Testis (tissue), 3 donors: ENCODE measurements around the gene SEL1L3. TPM values are rescaled to one million over a fixed set of nuclear protein-coding genes. Genes with fewer than 3 reads are reported as not detected.

Experiments used
- DNase-seq: peaks from one replicate; pipeline ENCODE4 v3.0.0-alpha.2; 2019
- H3K27ac ChIP-seq, 2 donors: fragments of 200-600 bp; sonication (generic); one replicate each; pipeline ENCODE4 v1.5.1; 2019
- H3K27me3 ChIP-seq: fragments of 200-600 bp; sonication (generic); one replicate; pipeline ENCODE4 v1.5.1; 2019
- H3K36me3 ChIP-seq: fragments of 200-600 bp; sonication (generic); one replicate; pipeline ENCODE4 v1.5.1; 2017; ENCODE audit warnings: low read depth; ENCODE audit errors: missing control alignments
- H3K4me1 ChIP-seq: fragments of 200-600 bp; sonication (generic); one replicate; pipeline ENCODE4 v1.5.1; 2019
- H3K4me3 ChIP-seq, 2 donors: fragments of 200-600 bp; sonication (generic); one replicate each; pipeline ENCODE4 v1.5.1; 2017 to 2019
- H3K9me3 ChIP-seq: fragments of 200-600 bp; sonication (generic); one replicate; pipeline ENCODE4 v1.5.1; 2017
- POLR2A ChIP-seq: fragments of 450-650 bp; IDR thresholded peaks from one replicate; pipeline ENCODE4 v1.6.1; 2017; ENCODE audit warnings: antibody characterized with exemption, mild to moderate bottlenecking, moderate library complexity
- WGBS, 2 donors: methylation state at CpG; one replicate each; pipeline ENCODE4 v1.1.5; 2018; 5-methylcytosine and 5-hydroxymethylcytosine counted together
- intact Hi-C: fragments of 100-400 bp; cut with DNase I; formaldehyde crosslinking; loops from one replicate; pipeline ENCODE4 v1.15.1; 2023; ENCODE audit warnings: low total_unique reads
- polyA plus RNA-seq: library from polyadenylated mRNA; stranded (reverse); fragments of 350-450 nt; fragmentation: Illumina TruSeq; extraction: RNeasy Lipid Tissue Mini Kit (QIAGEN cat#74804); gene quantifications from one replicate; pipeline ENCODE4 v1.2.3, GENCODE V29; 2014; ENCODE audit warnings: low read depth, low replicate concordance; ENCODE audit not compliant: insufficient read depth
- total RNA-seq, 2 donors: library from RNA; depleted of rRNA; stranded (reverse); fragments of >200 nt; gene quantifications; one replicate each; pipeline ENCODE4 v1.2.3, GENCODE V29; 2016
- TF ChIP-seq, protein P1 (sequence below), 3 experiments: fragments of 450-650 bp in 2 of 3; fragments of 200-600 bp in 1 of 3; sonication (generic) in 1 of 3; IDR thresholded peaks; one replicate each; pipeline ENCODE4 v1.5.1; 2016 to 2019; ENCODE audit warnings: antibody characterized with exemption in 3 of 3, mild to moderate bottlenecking in 2 of 3, moderate library complexity in 1 of 3

The SEL1L3 gene
- total and polyA plus RNA-seq, 3 donors from 2014 or later = 5.0 to 15.6 (median 6.9) TPM

DNA sequence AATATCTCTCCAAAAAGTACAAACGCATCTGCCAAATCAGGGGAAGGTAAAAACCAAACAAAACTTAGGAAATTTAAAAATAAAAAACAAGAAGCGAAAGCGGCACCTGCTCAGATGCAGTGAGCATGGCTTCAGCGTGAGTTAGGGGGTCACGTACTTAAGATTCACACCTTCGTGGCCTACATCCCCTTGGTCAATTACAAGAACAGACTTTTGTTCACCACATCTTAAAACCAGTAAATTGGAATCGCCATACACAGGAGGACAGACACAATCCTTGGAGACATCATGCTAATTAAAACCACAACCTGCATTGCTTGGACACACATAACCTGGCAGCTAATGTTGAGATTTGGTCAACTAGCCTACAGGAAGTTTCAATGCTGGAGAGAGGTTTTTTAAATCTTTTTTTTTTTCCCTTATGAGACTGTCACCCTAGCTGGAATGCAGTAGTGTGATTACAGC lies 12.5 kb upstream of the SEL1L3 start:
- Histone ChIP-seq H3K36me3 (no peaks in the 10 kb centered on the region), H3K4me3 (no peak overlapping the region), H3K27ac (no peak overlapping the region), H3K27me3 (no peaks in the 10 kb centered on the region), H3K9me3 (no peaks in the 10 kb centered on the region), H3K4me1 (no peaks in the 10 kb centered on the region)
- TF ChIP-seq POLR2A = no peak
- TF ChIP-seq, protein P1, sequence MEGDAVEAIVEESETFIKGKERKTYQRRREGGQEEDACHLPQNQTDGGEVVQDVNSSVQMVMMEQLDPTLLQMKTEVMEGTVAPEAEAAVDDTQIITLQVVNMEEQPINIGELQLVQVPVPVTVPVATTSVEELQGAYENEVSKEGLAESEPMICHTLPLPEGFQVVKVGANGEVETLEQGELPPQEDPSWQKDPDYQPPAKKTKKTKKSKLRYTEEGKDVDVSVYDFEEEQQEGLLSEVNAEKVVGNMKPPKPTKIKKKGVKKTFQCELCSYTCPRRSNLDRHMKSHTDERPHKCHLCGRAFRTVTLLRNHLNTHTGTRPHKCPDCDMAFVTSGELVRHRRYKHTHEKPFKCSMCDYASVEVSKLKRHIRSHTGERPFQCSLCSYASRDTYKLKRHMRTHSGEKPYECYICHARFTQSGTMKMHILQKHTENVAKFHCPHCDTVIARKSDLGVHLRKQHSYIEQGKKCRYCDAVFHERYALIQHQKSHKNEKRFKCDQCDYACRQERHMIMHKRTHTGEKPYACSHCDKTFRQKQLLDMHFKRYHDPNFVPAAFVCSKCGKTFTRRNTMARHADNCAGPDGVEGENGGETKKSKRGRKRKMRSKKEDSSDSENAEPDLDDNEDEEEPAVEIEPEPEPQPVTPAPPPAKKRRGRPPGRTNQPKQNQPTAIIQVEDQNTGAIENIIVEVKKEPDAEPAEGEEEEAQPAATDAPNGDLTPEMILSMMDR (IDR thresholded peaks at IDR 0.05) = no peak
- 89 to 94% methylated on average over 7 of the region's 7 CpGs for WGBS, 2 donors
- no peak for DNase-seq
- intact Hi-C loops = no loop called here

DNA sequence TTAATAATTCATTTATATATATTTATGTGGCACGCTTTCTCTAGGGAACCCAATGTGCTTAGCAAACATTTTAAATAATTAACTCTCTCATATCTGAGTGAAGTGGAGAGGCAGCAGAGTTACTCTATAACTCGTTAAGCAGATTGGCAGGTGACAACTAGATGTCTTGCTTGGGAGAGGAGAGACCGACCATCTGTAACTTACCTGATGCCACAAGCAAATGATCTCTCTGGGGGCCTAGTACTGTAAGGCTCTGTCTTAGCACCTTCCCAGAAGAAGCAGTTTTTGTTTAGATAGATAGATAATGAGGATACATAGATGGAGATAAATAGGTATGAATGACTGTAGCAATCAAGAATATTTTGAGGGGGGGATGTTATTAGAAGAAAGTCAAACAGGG lies 11.9 kb upstream of the SEL1L3 start:
- DNase-seq = no peak
- WGBS, 2 donors = 86 to 97% methylated on average over 3 of the region's 3 CpGs
- no peak overlapping the region for H3K4me3 ChIP-seq
- TF ChIP-seq, protein P1 (IDR thresholded peaks at IDR 0.05) = no peak
- TF ChIP-seq POLR2A = no peak
- no peaks in the 10 kb centered on the region for H3K36me3 ChIP-seq
- no peaks in the 10 kb centered on the region for H3K9me3 ChIP-seq
- no peaks in the 10 kb centered on the region for H3K4me1 ChIP-seq
- H3K27ac ChIP-seq = no peak overlapping the region
- no peaks in the 10 kb centered on the region for H3K27me3 ChIP-seq
- intact Hi-C loops = no loop called here

DNA sequence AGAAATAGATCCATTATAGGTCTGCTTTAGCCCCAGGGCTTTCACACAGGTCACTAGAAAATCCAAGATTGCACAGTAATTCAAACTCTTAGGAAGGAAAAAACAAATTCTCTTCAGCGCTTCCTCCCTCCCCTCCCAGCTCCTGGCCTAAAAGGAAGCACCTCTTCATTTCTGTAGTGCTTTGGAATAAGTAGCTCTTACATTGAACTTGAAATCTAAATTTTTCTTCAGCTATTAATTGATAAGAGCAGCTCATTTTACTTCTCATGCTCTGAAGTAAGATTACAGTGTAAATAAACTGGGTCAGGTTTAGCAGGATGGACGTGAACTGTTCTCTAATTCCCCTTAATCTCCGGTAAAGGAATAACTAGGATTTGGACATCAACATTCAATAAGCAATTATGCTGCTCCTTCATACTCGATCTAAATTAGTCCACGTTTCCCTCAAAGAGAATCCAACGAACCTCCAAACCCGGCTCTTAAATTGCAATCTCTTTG lies 10.9 kb upstream of the SEL1L3 start:
- no peak overlapping the region for H3K4me3 ChIP-seq
- no peaks in the 10 kb centered on the region for H3K9me3 ChIP-seq
- 88 to 89% methylated on average over 7 of the region's 7 CpGs for WGBS, 2 donors
- intact Hi-C loops = no loop called here
- no peaks in the 10 kb centered on the region for H3K36me3 ChIP-seq
- H3K27ac ChIP-seq = no peak overlapping the region
- no peak for DNase-seq
- no peaks in the 10 kb centered on the region for H3K4me1 ChIP-seq
- H3K27me3 ChIP-seq = no peaks in the 10 kb centered on the region
- TF ChIP-seq, protein P1 (IDR thresholded peaks at IDR 0.05) = no peak
- no peak for TF ChIP-seq POLR2A

DNA sequence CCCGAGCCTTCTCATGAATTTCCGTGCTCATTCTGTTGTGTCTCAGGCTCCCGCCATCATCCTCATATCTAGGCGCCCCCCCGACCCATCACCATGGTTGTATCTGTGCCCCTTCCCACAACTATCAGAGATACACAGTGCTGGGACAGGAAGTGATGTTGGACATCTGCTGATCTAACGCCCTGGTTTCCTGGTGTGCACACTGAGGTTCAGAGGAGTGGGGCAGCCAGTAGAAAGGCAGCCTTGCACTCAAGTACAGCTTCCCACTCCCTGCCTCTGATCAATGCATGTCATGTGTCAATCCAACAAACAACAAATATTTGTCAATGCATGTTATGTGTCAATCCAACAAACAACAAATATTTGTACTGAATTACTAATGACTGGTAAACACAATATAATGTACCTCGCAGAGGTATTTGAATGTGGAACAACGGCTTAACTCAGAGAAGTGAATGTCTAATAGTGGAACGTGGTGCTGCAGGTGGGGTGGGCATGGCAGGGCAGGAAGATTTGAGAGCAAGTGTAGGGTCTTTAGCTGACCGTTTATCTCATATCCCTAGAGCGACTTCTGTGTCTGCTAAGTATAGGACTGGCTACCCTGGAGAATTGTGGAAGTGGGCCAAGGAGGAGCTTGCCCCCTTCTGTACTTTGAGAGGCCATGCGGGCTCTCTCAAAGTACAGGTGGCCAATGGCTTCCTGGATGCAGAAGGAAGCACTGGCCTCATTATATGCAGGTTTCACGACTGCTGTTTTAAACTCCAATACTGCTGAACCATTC lies 10.3 kb upstream of the SEL1L3 start:
- H3K27ac ChIP-seq = no peak overlapping the region
- intact Hi-C loops = no loop called here
- H3K27me3 ChIP-seq = no peaks in the 10 kb centered on the region
- DNase-seq = no peak
- no peaks in the 10 kb centered on the region for H3K9me3 ChIP-seq
- no peaks in the 10 kb centered on the region for H3K36me3 ChIP-seq
- no peaks in the 10 kb centered on the region for H3K4me1 ChIP-seq
- 90 to 91% methylated on average over 13 of the region's 13 CpGs for WGBS, 2 donors
- TF ChIP-seq, protein P1 (IDR thresholded peaks at IDR 0.05) = no peak
- no peak for TF ChIP-seq POLR2A
- no peak overlapping the region for H3K4me3 ChIP-seq
